Right lung (tissue), 5 donors: ENCODE data around the gene LOXHD1. TPM values are rescaled to one million over a fixed set of nuclear protein-coding genes. Genes with fewer than 3 reads are reported as not detected.

Experiments
- DNase-seq, 2 donors: peaks; one replicate each; pipeline ENCODE4 v3.0.0-alpha.2; 2013
- polyA plus RNA-seq, 5 donors: library from polyadenylated mRNA; unstranded; fragments of 120-200 nt; gene quantifications; one replicate each; pipeline versions ENCODE4 v1.2.1 to v1.2.3, GENCODE V29; 2013; ENCODE audit warnings: inconsistent platforms in 1 of 5, low replicate concordance in 1 of 5; ENCODE audit not compliant: insufficient read length in 5 of 5, insufficient read depth in 1 of 5

LOXHD1 gene
- polyA plus RNA-seq, 5 donors = 0.70 to 1.8 (median 1.4) TPM

DNA sequence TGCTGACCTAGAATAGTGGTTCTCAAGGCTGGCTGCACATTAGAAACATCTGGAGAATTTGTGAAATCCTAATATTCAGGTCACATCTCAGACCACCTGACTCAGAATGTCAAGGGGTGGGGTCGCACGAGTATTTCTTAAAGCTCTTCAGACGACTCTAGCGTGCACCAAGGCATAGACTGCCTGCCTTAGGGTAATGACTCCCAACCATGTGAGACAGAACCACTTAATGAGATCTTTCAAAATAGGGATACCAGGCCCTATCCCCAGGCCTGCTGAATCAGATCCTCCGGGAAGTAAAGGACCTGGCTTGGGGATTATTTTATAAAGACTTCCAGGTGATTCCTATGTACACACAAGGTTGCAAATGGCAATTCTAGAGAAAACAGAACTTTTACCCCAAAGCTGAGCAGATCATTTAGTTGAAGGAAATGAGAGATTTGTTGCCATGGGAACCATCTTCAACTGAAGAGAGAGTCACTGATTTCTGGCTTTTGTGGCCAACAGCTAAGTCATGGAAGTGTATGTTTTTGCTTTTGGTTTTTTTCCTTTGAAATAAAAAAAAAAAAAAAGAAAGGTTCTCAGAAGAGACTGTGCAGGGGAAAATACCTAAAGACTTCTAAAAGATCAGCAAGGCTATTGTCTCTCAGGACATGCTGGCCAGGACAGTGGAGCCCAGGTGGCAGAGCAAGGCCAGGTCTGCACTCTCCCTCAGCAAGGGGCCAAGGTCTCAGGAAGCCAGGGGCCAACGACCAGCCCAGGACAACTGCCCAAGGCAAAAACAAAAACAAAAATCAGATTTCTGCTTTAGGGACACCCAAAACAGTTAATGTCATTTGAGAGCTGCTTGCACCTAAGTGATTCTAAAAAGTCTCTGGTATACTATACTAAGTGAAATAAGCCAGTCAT lies 15.3 kb upstream of the LOXHD1 start:
- DNase-seq = no peak

DNA sequence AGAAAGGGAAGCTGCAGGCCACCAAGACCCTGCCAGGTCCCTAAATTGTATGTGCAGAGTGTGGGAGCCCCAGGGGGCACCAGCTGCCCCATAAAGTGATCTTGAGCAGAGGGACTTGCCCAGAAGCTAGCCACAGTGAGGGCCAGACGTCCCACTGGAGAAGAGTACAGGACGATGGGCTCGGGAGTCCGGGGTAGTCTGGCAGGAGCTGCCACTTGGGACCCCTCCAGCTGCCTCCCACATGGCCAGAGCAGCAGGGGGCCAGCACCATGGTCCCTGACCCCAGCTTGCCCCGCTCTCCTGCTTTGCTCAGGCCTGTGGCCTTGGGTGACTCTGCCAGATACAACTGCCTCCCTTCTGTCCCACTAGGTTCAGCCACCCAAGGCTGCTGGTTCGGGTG lies 11.7 kb upstream of the LOXHD1 start:
- DNase-seq = no peak

DNA sequence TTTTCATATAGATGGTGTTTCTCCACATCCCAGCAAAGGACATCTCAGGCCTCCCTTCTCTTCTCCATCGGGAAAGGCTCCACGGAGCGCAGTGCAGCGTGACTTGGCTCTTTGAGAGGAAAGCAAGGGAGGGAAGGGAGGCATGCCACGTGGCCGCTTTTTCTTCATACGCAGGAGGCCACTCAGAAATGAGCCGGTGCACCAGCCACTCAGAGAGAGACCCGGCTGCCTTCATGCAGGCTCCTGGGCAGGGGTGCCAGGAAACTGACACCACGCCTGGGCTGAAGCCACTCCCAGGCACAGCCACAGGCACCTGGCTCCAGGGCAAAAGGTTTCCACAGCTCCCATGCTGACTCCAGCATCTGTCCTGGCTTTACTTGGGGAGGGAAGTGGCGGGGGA lies 11.1 kb upstream of the LOXHD1 start:
- DNase-seq = no peak

DNA sequence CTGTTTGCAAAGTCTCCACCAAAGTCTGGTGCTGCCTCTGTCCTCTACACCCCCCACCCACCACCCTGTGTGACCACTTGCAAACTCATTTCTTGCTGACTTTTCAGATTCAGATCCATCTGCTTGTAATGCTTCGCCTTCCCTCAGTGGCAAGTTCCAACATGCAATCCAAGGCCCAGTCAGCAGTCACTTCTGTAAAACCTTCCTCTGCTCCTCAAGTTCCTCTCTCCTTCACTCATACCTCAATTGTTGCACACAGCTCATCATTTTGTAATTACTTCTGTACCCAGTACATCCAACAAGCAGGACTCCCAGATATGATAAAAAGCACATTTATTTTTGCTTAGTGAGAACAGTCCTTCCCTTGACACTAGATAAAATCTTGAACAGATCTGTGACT lies 6.5 kb upstream of the LOXHD1 start:
- DNase-seq = no peak

DNA sequence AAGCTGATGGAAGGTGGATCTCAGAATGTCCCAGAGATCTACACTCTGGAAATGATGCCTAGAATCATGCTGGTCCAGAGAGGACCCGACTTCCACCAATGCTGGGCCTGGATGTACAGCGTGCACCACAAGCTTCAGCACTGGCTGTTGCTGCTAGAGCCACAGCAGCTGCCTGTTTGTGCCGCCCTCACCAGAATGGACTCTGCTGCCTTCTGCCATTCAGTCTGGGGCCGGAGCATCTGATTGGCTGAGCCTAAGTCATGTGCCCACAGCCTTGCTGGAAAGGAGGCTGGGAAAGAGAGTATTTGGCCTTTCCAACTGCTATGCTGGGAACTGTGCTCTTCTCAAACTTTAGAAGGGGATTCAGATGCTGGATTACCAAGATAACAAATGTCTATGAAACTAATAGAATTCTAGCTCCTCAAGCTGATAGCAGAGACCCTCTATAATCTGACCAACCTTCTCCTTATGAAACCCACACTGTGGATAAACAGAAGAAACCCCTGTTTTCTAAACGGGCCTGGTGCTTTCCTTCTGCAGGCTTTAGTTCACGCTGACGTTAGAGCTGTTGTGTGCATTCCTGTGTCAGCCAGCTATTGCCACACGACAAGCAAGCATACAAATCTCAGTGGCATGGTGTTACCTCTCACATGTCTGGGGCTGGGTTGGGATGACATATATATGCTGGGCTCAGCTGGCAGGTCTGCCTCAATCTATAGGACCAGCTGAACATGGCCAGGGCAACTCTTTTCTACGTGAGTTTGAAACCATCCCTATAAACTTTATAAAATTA lies 4.1 kb upstream of the LOXHD1 start:
- no peak for DNase-seq

DNA sequence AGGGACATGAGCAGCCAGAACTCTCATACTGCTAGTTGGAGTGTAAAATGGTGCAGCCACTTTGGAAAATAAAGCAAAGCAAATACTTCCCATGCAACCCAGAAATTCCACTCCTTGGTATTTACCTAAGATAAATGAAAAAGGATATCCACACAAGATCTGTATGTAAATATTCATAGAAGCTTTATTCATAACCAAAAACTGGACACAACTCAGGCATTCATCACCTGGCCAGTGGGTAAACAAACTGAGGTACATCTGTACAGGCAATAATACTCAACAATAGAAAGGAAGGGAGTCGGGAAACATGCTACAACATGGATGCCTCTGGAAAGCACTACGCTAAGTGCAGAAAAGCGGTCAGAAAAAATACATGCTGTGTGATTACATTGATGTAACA lies 2.5 kb upstream of the LOXHD1 start:
- DNase-seq = no peak

DNA sequence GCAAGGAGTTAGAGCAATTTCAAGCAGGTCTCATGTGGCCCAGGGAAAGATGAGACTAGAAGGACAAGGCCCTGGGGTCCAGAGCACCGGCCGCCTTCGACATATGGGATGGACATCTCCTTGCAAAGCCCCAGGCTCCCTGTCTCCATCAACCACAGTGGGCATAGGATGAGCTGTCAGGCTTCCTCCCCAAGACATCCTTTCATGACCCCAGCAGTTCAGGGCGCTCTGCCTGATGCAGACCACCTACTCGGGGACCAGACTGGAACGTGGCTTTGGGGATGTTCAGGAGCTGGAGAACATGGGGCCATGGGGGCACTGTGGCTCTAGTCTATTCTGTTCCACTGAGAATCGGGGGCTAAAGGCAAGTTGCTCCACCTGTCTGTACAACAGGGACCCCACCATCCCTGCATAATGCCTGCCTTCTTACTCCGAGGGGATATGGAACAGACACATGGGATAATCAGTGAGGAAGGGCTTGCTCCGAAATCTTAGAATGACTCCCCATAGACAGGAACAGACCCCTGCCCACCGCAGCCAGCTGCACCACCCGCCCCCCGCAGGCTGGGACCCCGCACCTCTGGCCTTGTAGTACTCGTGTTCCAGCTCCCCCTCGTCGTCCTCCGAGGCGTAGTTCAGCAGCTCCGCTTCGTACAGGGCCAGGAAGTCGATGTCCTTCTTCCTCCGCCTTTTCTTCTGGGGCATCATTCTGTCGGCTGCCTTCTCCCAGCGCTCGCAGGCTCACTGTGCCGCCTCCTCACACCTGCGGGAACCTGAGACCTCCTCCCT lies 500 bp downstream of the LOXHD1 start:
- DNase-seq = no peak

DNA sequence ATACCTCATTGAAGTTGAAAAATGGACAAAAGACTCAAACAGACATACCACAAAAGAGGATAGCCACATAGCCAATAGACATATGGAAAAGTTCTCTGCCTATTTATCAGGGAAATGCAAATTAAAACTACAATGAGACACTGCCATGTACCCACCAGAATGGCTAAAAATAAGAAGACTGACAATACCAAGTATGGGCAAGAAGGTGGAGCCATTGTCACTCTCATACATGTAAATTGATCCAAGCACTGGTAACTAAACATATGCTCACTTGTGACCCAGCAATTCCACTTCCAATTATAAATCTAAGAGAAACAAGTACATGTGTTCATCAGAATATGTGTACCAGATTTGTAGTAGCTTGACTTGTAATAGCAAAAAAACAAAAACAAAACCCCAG lies 4.6 kb downstream of the LOXHD1 start:
- DNase-seq = no peak

DNA sequence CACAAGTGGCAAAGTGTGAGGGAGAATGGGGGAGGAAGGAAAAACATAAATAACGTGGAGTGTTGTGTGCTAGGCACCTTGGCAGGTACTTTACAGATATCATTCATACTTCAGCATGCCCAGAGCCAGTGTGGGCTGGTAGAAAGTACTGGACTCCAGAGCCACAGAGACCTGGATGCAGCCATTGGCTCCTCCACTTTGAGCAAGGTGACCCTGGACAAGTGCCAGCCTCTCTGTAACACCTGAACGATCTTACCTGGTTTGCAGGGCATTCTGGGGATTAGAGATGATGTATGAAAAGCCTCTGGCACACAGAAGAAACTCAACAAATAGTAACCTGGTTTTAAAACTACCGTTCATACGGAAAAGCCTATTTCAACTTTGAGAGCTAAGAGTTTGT lies 6.3 kb downstream of the LOXHD1 start:
- no peak for DNase-seq

DNA sequence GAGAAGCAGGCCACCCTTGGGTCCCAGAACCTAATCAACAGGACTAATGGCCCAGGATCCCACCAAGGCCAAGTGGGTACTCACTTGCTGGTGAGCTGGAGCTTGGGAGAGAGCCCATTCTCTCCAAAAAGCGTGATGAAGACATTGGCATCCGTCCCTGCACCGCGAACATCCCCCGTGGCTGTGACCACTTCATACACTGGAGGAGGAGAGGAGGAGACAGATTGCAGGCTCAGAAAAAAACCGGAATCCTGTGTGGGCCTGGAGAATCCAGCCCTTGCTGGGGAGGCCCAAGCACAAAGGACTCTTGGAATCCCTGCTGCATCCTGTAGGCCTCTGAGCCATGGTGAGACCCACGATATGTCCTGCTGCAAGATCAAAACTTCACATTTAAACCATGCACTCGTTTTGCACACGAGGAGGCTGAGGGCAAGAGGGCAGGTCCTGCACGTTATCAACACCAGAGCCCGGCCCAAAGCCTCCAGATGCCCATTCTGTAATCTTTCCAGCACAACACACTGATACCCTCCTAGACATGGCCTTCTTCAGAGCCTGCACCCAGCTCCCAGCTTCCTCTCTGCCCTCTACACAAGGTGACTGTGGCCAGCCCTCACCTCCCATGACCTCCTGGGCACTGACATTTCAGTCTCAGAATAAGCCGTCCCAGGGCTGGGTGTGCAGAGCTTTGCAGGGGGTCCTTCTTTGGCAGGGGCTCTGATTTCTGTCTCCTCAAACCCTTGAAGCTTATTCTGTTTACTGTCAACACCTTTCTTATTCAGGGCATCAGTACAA lies 7.8 kb downstream of the LOXHD1 start:
- DNase-seq = no peak

DNA sequence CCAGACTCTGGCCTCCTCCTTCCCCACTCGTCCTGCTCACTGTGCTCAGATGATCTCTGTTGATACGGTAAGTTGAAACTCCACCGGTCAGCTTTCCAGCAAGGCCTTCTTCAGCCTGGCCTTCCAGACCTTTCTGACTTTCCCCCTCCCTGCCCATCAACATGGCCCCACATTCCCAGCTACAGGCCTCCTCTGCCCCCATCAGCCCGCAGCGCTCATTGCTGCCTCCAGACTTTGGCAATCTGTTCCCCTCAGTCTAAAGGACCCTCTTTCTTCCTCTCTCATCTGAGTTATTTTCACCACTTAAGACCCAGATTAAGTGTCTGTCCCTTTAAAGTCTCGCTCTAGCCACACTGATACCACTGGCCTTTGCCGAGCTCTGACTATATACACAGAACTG lies 10.6 kb downstream of the LOXHD1 start:
- DNase-seq = no peak

DNA sequence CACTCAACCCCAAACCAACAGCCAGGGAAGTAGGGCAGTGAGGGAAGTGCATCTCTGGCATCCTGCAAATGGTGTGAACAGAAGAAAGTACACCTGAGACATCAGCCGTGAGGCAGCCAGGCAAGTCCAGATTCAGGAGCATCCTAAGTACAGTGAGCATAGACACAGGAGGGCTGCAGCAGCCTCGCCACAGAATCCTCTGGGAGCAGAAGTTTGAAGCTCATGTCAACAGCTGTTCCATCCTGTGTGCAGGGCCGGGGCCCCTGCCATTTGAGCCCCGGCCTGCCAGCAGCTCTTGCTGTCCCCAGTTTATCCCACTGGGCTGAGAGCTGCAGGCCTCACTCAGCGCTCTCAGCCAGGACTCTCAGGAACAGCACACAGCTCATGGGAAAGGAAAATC lies 14.5 kb downstream of the LOXHD1 start:
- DNase-seq = no peak

DNA sequence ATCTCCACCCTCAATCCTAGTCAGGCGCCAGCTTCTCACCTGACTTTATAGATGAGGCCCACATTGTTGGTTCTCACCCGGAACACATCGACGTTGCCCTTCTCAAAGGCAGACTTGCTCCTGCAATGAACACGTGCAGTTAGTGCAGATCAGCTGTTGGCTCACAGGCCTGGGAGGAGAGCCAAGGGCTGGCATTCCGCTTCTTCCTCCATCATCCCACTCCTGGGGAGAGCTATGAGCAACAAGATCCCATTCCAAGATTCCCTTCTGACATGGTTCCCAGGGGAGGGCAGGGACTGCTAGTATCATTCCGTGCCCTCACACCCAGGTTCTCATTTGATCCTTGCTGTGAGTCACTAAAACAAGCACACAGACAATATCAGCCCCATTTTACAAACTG lies 15.1 kb downstream of the LOXHD1 start:
- no peak for DNase-seq

DNA sequence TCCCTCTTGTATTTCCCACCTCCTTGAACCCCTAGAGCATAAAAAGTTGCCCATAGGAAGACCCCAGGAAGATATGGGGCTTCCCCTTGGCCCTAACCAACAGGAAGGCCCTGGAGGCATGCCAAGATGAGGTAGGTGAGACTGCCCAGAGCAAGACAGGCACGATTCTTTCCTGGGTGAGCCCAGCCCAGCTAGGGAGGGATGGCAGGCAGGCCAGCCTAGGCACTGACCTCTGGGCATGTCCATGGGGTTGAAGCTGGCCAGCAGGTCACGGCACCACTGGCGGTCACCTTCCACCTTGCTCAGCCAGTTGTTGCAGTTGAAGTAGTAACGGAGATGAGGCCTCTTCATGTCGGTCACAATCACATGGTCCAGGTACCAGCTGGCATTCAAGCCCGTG lies 17.6 kb downstream of the LOXHD1 start:
- DNase-seq = no peak

DNA sequence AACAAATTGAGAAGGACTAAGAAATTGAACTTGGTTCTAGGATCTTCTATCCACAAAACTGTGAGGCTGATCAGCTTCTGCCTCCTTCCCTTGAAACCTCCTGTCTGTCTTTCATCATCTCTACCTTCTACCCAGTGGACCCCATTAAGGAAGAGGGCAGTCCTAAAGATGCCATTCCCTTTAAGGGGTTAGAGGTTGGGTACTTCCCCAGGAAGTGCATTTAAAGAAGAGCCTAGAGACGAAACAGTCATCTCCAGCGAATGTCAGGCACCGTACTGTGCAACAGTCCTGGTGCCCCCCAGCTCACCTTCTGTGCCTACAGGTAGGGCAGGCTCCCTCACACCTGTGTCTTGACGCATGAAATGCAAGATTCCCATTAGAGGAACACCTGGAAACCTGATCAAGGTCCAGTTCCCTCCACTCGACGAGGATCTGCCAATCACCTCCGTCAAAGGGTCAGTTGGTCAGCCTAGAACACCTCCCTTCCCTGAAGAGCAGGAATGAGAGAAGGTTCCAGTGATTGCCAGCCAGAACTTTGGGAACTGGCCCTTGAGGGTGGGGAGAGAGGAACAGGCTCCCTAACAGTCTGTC lies 20.9 kb downstream of the LOXHD1 start:
- DNase-seq = no peak

DNA sequence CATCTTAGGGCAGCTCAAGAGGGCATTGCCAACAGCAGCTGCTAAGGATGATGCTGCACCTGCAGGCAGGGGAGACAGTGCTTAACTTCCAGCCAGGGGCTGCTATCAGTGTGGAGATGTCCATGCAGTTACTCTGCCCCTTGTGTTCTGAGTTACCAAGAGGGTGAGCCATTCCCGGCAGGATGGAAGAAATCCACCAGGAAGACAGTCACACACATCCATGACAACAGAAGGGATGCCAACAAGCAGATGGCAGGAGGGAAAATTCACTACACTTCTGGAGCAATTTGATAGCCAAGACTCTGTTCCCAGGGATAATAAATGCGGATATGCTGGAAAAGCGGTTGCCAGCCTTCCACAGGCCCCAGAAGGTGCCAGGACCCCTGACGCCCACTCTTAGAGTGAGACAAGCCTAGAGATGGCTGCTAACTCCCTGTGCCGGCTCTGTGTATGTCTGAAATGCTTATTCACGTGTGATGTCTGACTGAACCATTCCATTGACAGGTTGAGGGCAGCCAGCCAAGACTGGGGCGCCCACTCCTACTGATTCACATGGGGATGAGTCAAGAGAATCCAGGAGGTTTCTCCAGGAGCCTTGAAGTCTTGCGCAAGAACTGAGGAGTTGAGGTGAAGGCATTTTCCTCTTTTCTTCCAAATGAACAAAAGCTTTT lies 24.5 kb downstream of the LOXHD1 start:
- DNase-seq = no peak

DNA sequence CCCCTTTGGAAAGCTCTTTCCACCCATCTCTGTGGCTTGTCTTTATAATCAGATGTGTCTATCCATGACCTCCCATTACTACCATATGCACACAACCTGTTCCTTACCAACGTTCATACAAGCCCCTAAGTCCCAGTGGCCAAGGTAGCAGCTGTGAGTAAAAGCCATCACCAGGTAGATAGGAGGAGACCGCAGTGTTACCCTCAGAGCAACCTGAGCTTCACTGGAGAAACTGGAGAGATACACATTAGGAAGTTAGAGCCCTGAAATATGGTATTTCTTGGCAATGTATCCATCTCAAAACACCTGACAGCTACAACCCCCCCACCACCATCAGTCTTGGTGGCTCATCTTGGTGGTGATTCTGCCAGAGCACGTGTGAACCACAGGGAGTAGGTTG lies 26.0 kb downstream of the LOXHD1 start:
- no peak for DNase-seq

DNA sequence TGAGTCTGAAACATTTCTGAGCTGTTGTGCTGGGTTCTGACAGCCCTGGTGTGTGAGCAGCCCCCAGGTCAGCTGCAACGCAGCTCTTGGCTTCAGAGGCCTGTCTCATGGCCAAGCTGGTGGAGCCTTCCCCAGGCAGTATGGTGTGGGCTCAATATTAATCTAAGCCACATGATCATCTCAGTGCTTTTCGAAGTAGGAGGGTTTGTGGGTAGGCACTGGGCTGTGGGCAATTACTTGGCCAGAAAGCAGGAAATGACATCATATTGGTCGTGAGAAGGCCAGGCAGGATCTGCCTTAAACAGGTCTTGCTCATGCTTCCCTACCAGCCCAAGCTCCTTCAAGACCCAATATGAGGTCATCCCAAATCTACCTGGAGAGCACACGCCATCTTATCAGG lies 26.9 kb downstream of the LOXHD1 start:
- DNase-seq = no peak

DNA sequence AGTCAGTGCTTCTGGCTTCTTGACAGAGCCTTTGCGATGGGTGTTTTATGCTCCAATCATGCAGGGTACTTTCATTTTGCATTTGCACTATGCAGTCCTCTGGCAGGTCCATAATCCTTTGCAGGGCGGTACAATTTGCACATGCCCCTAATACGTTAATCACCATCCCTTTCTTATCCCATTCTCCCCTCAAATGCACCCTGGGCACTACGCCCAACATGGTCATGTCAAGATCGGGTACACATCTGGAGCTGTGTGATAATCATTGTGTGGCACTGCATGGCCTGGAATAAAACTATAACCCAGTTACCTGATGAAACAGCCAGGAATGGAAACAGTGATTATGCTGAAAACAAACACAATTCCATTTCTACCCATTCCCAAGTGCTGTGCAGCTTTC lies 27.7 kb downstream of the LOXHD1 start:
- no peak for DNase-seq

DNA sequence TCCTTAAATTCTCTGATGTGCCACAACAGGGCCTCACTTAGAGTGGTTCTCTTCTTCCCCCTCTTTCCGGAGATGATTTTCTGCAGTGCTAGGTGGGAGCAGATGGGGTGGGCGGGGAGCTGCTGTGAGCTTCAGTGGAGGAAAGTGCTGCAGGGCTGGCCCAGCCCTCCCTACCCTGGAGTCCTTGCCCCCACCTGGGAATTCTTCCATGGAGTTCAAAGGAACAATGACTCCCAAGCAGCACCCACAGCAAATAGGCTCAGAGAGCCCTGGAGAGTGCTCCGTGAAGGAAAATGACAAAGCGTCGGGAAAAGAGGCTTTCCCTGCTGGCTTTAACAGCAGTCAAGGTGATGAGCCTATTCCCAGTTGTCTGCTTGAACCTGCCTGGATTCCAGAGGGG lies 28.8 kb downstream of the LOXHD1 start:
- DNase-seq = no peak

DNA sequence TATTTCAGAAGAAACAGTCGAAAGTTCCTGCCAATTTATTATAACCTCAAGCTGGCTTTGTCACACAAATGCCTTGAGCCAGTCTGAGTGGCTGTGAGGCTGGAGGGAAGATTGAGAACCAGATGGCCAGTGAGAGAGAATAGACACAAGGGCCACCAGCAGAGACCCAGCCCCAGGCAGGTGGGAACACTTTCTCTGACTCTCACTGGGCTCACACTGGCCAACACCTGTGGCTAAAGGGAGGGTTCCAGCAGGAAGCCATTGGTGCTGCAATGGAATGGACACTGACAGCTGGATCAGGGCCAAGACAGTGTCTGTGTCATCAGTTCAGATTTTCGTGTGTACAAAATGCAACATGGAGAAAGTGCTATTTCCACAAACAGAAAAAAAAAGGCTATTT lies 29.9 kb downstream of the LOXHD1 start:
- no peak for DNase-seq
